HG02973 (cell line): Measurements from ENCODE around the gene RRP1.
A peak's percentile ranks its signal among the peaks of the same experiment; 100 is the strongest.

Experiments used
- ATAC-seq: cut with Tn5 transposase; IDR thresholded peaks from one replicate; pipeline ENCODE4 v1.9.1; 2021; ENCODE audit warnings: moderate library complexity; ENCODE audit not compliant: unreplicated experiment

Gene RRP1

DNA sequence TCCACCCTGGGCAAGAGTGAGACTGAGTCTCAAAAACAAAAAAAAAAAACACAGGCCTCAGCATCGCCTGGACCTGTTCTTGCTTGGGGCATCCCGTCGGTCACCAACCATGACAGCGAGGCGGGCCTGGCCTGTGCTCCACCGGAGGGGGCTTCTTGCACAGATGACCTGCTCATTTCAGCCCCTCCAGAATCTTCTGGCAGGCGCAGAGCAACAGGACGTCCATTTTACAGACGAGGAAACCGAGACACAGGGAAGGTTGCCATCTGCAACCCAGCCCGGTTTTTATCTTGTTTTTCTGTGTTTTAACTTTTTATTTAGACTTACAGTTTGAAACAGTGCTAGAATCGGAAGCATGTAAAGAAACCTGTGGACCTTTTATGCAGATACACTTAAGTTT is 14.2 kb upstream of the RRP1 start:
- no peak for ATAC-seq

DNA sequence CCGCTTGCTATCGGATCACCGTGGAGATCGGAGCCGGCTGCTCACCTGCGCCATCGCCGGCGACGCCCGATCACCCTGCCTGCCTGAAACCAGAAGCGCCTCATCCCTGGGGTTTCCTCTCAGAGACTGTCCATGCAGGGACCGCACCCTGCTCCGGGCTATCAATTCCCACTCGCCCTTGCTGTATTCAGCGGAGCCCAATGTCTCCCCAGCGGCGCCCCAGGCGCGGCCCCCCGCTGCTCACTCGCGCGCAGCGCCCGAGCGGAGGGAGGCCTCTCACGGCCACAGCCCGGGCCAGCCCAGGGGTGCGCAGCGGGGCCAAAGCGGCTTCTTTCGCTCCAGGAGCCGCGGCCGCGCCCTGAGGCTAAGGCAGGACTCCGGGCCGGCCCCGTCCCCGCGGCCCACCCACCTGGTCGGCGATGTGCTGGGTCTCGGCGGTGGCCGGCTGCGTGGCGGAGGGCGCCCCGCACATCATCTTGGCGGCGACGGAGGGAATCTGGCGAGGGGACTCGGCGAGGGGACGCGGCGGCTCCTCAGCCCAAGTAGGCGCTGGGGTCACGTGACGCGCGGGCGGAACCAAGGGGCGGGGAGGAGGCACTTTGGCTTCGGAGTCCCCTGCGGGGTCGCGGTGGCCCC is 13.5 kb upstream of the RRP1 start, which contains the start of gene CSTB:
TSS of gene CSTB (minus strand) at position 514 of the 636 bp plus-strand sequence. CDS start at position 475, 39 bp downstream.
- peak; percentile 68 for ATAC-seq

DNA sequence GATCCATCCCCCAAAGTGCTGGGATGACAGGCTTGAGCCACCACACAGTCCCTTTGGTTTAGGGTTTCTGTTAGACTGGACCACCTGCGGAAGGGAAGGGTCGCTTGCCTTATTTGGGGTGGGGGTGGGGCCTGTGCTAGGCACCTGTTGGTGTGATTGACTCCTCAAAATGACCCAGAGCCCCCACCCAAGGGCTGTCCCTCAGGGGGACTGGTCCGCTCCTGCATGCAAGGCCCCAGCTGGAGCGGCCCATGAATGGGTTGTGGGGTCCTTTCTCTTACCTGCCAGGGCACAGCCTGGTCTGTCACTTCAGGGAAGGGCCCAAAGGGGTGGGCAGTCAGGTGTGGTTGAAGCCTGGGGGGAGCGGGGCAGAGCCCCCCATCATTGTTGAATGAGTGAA is 11.4 kb upstream of the RRP1 start:
- no peak for ATAC-seq

DNA sequence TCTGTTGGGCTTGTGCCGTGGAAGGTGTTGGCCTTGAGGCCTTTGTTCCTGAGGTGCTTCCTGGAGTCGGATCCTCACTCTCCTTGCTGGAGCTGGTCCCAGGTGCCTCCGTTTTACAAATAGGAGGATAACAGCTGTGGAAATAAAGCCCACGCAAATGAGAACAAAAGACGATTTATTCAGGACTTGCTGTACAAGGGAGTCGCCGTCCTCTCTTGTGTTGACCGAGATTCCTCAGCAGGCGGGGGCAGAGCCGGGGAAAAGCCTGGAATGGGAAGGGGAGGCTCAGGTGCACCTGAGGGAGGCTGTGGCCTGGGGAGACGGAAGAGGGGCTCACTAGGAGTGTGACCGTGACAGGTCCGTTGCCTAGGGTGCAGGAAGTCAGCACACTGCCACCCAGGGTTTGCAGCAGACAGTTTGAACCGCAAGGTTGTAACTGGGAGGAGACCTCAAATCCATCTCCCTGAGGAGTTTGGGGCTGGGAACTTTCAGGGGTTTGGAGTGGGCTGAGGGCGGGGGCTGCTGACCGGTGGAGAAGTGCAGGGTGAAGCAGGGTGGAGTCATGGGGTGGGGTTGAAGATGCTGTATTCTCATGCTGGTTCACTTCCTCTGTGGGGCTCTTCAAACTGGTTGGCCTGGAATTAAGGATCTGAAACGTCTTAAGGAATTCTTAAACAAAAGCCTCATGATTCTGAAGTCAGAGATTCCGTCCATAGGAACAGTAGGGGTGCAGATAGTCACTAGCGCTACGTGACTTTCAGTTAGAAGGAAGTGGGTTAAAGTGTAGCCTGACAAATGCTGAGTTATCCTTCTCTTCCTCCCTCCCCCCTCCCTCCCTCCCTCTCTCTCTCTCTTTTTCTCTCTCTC is 10.7 kb upstream of the RRP1 start:
- no peak for ATAC-seq

DNA sequence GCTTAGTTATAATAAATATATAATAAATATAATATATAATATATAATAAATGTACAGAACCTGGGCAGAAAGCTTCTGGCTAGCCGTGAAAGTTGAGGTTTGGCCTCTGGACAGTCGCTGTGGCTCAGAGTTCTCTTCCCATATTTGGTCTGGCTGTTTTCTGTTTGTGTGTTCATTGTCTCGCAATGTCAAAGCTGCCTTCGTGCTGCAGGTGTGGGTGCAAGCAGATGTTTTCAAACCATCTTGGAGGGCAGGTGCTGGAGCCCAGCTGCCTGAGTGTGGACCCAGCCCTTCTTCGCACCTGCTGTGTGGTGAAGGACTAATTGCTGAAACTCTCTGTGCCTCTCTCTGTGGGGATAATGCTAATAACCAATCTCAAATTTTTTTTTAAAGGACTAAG is 9.7 kb upstream of the RRP1 start:
- ATAC-seq, result no peak

DNA sequence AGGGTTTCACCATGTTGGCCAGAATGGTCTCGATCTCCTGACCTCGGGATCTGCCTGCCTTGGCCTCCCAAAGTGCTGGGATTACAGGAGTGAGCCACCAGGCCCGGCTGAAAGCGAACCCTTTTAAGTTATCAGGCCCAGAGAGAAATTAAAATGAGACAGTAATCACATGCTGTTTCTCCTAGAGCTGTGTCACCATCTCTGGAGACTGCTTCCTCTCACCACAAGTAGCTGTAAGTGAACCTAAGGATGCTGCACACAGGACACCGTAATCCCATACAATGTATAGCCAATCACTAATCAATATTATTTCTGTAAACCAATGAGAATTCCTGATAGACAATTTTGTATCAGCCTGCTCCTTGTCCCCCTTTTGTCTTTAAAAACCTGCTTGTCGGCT is 7.5 kb upstream of the RRP1 start:
- ATAC-seq, result no peak

DNA sequence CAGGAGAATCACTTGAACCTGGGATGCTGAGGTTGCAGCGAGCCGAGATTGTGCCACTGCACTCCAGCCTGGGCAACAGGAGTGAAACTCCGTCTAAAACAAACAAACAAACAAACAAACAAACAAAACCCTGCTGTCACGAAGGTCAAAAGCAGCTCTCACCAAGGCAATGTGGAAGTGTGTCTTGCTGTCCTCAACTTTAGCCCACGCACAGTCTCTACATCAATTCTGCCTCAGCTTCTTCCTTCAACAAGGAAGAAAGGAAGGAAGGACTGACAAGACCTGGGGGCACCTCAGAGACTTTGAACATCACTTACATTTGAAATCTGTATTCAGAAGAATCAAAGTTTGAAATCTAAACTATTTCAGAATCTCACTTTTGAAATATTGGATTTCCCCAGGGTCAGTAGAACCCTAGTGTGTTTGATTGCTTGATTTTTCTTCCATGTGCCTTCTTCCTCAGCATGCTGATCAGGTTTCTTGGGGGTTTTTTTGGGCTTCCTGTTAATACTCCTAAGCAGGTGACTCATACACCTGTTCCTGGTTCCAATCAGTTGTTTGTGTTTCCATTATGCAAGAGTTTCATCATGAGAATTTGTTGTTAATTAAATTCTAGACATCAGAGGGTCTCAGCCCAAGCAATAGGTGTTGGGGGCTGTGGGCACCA is 6.8 kb upstream of the RRP1 start:
- no peak for ATAC-seq

DNA sequence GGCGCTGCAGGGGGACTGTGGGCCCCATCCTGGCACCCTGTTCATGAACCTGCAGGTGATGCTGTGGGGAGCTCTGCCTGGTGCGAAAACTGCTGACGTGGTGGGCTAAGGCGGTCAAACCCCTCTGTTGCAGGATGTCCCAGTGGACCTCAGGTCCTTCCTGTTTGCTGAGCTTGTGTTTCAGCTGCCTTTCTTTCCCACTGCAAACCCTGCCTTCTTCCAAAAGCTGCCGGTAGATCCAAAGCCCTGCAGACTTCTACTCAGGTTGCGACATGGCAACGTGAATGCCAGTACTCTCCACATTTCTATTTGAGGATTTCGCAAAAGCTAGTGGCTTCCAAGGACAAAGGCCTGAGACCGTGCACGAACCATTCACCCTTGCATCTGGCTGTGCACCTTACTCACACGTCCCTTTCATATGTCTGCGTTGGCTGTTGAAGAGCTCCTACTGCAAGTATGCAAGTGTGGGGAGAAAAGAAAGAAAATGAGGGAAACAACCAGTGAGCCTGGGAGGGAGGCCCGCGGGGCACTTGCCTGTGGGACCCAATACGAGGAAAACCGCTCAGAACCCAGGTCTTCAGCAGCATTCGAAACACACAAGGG is 6.2 kb upstream of the RRP1 start:
- no peak for ATAC-seq

DNA sequence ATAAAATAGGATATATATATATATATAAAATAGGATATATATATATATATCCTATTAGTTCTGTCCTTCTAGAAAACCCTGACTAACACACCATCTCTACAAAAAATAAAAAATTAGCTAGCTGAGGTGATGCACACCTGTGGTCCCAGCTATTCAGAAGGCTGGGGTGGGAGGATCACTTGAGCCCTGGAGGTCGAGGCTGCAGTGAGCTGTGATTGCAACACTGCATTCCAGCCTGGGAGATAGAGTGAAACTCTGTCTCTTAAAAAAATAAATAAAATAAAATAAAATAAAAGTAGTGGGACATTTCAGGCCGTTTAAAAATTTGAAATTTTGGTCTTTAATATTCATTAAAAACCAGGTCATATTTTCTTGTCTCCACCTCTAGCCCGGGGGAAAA is 4.2 kb upstream of the RRP1 start:
- no peak for ATAC-seq

DNA sequence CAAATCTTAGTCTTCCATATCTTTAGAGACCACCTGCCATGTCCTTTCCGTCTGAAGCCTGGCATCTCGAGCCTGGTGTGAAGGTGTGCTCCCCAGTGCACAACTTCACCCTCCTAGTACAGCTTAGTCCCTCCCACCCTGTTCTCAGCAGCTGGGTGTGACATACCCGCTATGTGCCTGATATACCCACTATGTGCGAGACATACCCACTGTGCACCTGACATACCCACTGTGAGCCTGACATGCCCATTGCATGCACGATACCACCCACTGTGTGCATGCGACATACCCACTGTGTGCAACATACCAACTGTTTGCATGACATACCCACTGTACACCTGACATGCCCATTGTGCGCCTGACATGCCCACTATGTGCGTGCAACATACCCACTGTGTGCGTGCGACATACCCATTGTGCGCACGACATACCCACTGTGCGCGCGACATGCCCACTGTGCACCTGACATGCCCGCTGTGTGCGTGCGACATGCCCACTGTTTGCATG is 3.0 kb upstream of the RRP1 start:
- no peak for ATAC-seq

DNA sequence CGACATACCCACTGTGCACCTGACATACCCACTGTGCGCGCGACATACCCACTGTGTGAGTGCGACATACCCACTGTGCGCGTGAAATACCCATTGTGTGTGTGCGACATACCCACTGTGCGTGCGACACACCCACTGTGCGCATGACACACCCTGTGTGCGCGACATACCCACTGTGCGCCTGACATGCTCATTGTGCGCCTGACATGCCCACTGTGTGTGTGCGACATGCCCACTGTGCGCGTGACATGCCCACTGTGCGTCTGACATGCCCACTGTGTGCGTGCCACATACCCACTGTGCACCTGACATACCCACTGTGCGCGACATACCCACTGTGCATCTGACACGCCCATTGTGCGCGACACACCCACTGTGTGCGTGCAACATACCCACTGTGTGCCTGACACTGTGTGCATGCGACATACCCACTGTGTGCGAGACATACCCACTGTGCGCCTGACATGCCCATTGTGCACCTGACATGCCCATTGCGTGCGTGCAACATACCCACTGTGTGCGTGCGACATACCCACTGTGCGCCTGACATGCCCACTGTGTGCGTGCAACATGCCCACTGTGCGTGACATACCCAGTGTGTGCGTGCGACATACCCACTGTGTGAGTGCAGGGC is 2.5 kb upstream of the RRP1 start:
- ATAC-seq, result no peak

DNA sequence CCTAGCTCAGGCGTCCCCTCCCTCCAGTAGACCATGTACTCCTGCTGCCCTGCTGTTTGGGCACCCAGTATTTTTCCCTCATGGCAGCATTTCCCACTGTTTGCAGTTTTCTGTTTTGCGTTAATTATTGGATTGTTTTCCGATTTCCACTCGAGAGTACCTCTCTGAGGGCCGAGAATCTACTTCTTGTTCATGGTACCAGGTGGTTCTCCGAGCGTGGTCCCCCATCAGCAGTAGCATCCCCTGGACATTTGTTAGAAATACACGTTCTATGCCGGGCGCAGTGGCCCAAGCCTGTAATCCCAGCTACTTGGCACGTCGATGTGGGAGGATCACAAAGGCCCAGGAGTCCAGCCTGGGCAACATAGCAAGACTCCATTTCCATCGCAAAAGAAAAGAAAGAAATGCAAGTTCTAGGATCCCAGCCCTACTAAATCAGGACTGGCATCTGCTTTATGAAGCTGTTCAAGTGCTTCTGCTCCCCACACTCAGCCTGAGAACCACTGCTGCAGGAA is 690 bp downstream of the RRP1 start:
- ATAC-seq, result no peak

DNA sequence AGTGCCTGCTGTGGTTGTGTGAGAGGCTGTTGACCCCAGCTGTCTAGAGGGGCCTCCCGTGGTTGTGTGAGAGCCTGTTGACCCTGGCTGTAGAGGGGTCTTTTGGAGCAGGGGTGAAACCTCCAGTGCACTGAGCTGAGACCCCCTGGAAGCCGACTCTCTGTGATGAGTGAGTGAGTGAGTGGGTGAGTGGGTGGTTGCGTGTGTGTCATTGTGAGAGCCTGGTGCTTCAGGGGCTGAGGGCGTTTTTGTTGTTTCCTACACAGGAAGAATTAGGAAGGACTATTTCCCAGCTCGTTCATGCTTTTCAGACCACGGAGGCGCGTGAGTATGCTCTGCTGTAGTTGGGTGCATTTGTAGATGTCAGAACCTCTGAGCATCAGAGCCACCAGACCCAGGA is 3.0 kb downstream of the RRP1 start:
- no peak for ATAC-seq

DNA sequence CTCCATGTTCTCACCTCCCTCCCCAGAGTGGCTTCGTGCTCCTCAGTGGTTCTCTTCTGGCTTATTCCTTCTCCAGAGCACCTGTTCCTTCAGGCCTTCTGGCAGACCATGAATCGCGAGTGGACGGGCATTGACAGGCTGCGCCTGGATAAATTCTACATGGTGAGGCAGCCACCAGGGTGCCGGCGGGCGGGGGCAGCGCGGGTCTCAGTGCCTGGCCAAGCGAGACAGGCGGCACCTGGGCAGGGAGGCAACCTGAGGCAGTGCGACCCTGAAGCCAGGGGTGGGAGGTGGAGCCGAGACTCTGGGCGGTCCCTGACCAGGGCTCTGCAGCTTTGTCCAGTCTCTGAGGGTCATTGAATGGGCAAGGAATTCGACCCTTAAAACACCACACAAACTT is 3.9 kb downstream of the RRP1 start:
- no peak for ATAC-seq

DNA sequence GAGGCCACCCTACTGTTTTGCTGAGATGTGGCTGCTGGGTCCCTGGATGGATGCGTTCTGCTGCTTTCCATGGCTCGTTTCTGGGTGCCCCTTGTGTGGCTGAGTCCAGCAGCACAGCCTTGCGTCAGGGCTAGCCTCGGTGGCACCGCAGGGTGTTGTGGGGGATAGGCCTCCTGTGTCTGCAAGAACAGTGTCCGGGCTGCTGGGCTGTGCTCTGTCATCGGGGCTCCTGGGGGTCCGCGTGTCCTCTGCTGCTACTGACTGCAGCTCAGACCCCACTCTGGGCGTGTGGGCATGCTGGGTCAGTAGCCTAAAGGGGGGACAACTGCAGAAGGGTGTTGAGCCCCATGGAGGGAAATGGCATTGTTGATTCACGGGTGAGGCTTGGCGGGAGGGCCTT is 4.9 kb downstream of the RRP1 start:
- ATAC-seq, result no peak

DNA sequence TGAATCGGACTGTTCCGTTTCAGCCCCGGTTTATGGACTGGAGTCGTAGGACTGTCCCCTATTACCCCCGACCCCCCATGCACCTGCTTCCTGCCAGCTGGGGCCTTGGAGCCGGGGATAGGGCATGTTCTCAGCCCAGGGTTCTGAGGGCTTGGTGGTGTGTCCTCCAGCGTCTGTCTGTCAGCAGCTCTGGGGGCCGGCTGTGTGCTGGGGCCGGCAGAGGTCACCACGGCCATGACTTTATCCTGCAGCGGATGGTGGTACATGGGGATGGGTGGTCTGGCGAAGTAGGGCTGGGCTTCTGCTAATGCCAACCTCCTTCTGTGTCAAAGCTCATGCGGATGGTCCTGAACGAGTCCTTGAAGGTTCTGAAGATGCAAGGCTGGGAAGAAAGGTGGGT is 5.5 kb downstream of the RRP1 start:
- ATAC-seq, result no peak

DNA sequence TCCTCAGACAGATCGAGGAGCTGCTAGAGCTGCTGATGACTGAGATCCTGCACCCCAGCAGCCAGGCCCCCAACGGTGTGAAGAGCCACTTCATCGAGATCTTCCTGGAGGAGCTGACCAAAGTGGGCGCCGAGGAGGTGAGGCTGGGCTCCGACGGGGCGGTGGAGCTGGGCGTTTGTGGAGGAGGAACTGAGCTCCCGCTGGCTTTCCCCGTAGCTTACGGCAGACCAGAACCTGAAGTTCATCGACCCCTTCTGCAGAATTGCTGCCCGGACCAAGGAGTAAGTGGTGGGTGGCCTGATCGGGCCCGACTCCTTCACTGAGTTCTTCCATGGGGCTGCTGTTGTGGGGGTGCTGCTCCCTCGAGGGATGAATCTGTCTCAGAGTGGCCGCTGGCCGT is 8.0 kb downstream of the RRP1 start:
- no peak for ATAC-seq

DNA sequence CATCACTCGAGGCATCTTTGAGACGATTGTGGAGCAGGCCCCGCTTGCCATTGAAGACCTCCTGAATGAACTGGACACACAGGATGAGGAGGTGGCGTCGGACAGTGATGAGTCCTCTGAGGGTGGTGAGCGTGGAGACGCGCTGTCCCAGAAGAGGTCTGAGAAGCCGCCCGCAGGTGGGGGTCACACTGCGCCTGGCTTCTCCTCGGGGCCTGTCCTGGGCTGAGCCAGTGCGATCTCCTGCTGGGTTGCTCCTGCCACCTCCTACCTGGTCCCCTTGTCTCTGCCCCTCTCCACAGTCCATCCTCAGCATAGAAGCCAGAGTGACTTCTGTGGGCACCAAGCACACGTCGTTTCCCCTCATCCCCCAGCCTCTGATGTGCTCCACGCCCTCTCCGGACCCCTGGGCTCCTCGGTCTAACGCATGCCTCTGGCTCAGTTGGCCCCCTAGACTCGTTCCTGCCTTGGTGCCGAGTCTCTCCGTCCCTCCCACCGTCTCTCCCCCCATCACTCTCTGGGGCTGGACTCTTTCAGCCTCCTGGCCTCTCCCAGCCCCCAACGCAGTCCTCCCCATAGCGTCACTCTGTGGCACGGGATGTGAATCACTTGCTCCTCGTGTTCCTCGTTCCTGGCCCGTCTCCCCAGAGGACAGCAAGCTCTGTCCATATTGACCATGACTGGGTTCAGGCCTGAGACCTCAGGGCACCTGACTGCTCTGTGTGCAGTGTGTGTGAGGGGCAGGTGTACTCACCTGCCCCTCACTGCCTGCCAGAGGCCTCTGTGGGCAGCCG is 8.7 kb downstream of the RRP1 start:
- ATAC-seq, result no peak

DNA sequence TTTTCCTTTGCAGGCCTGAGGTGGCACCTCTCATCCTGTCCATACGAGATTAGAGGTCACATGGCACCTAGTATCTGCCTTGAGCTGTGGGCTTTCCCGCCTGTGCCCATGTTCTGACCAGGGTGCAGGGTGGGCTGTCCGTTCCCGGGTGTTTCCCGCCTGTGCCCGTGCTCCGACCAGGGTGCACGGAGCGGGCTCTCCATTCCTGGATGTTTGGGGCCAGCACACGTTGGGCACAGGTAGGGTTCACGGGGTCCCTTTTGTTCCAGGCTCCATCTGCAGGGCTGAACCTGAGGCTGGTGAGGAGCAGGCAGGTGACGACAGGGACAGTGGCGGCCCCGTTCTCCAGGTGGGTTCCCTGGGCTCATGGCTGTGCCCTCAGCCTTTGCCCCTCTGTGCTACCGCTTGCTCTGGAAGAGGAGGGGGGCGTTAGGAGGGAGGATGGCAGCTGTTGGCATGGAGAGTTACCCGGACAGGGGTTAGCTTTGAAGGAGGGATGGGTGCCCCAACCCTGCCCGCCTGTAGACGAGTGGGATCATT is 10.0 kb downstream of the RRP1 start:
- no peak for ATAC-seq

DNA sequence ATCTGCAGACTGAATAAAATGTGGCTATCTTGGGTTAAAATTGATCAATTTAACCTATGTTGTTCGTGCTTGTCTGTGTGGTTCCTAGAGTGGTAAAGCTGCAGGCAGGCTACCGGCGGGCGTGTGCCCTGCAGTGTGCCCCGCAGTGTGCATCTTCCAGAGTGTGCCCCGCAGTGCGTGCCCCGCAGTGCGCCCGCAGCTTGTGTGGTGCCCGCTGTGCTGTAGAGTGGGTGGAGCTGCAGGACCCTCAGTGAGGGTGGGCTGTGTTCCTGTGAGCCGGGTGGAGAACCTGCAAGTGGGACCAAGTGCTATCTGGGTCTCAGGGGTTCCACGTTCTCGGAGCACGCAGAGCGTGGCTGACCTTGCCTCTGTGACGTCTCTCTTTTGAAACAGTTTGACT is 10.7 kb downstream of the RRP1 start:
- no peak for ATAC-seq
